ENCODE measurements around the gene LSAMP.
A peak's percentile ranks its signal among the peaks of the same experiment; 100 is the strongest.

The LSAMP gene

DNA sequence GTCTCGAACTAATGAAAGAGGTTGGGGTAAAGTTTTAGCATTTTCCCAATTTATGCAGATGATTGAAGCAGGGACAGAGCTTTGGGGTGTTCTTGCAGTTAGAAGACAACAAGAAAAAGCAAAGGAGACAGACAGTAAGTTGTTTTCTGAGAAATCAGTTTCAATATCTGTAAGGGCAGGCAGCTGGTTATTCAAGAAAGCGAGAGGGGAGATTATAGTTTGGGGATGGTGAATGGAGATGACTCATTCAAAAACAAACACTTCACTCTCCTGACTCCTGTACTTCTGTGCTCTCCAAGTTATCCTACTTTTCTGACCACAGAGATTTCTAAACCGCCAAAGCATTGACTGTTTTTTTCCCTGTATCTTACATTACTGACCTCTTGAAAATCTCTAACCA lies 469.9 kb downstream of the LSAMP start:
- no peak for DNase-seq

DNA sequence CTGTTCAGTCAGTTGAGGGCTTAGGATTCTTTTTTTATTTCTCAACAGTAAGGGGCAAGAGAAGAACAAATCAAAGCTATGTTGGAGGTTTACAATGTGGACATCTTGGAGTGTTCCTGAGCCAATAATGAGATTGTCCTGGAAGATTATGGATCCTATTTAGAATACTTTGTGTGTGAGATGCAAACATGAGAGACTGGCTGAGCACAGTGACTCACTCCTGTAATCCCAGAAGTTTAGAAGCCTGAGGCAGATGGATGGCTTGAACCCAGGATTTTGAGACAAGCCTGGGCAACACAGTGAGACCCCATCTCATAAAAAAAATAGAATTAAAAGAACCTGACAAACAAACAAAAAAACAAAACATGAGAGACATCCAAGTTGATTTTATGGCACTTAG lies 470.3 kb downstream of the LSAMP start:
- DNase-seq: no peak

DNA sequence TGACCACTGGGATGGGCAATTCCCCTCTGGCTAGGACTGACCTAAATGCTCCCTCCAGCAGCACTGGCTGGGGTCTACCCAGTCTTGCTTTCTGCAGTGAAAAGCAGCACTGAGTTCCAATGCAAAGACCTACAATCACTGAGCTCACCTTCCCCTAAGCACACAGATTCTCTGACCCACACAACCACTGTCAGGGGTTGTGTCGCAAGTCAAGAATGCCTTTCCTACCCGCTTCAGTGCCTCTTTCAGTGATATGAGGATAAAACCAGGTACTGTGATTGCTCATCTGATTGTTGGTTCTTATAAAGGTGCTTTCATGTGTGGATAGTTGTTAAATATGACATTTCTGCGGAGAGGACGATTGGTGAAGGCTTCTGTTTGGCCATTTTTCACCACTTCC lies 476.4 kb downstream of the LSAMP start:
- no peak for DNase-seq

DNA sequence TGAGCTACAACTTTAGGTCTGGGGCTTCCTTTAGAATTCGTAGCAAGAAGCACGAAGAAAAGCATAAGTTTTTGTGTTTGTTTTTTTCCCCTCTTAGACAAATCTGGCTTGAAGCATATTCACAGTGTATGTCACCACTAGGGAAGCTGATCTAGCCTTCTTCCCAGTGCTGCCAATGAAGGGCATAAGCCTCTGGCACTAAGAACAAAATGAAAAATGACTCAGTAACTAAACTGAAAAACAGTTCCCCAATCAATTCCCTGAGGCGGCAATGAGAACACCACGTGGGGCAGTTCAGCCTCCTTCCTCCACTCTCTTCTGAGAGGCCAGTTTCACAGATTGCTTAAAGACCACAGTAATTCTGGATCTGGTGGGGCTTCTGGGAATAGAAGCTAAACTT lies 483.9 kb downstream of the LSAMP start:
- peak in 7 of 58 donors; percentile 0 to 36 (median 3) for DNase-seq

DNA sequence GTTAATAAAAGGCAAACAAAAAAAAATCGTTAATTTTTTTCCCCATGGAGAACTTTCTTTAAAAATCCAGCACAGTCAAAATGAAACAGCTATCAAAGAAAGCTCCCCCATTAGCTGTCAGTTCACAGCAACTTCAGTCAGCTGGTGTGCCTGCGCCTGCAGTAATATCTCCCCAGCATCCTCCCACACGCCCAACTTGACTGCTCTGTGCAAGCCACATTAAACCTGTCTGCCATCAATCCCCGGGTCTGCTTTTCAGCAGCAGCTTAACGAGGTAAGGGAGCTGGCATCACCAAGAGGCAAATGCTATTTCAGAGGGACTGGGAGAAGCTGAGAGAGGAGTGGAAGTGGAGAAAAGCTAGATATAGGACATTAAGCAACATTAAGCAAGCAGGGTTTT lies 484.5 kb downstream of the LSAMP start:
- peak in 37 of 58 donors; percentile 1 to 53 (median 22) for DNase-seq

DNA sequence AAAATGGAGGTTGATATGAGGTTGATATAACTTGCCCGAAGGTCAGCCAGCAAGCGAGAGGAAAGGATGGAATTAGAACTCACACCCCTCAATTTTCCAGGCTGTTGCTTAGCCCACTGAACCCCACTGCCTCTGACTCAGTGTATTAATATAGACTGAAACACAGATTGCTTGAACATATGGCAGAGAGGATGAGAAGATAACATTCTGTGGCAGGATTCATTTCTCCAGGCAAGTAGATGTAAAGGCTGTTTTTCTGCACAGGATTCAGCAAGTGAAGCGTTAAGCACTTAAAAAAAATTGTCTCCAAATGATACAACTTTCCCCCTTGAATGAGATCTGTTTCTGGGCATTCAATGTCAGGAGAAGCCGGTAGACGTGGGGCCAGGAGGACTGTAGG lies 486.8 kb downstream of the LSAMP start:
- DNase-seq: peak in 2 of 58 donors; percentile 7 to 25

DNA sequence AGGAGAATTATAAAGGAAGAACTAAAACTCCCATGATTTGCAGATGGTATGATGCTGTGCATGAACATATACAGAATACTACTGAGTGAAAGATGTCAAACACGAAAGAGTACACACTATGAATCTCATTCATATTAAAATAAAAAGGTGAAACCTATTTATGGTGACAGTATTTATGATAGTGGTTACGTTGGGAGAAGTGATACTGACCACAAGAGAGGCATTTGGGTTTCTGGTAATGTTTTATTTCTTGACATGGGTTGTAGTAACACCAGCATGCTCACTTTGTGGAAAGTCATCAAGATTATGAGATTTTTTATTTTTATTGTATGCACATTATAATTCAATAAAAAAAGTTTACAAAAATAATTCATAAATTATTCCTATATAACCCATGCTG lies 498.0 kb downstream of the LSAMP start:
- no peak for DNase-seq

DNA sequence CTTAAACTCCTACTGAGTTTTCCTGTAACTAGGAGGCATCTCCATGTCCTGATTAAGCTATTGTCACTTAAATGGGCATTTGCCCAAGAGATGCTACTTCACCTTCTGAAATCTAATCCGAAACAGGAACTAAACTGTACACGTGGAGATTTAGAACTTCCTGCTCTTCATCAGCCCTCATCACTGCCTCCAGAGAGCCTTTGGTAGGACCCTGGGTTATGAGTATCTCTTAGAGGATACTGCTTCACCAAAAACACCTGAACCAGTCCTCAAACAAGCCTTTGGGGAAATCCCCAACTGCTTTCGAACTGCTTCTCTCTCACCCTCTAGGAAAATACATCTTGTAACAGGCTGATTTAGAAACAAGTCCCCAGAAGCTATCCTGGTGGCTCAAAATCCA lies 501.7 kb downstream of the LSAMP start:
- no peak for DNase-seq

DNA sequence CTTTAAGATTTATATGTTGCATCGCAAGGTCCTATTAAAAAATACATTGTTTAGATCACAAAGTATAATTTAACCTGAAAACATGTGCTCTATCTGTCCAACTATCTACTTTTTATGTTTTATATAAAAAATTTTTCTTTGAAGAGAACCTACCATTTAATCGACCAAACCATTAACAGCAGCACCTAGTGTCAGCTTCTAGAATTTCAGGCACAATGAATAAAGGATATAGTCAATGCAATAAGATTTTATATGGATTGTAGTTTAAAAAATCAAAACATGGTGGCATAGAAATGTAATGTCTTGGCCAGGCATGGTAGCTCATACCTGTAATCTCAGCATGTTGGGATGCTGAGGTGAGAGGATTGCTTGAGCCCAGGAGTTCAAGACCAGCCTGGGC lies 508.2 kb downstream of the LSAMP start:
- DNase-seq: no peak

DNA sequence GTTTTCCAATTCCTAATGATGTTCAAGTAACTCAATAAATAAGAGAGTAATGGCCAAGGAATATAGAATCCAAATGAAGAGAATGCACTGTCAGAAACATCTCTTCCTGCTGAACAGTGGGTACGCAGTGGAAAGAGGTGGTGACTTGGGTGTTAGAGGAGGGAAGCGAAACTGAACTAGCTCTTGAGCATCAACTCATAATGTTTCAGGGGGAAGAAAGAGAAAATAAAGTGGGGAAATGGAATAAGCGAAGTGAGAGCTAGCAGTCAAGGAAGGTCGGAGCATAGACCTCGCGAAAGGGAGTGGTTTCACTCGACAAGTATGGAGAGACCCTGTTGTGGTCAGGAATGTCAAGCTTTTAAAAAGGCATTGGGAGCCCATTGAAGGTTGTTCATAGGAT lies 512.5 kb downstream of the LSAMP start:
- DNase-seq: no peak

DNA sequence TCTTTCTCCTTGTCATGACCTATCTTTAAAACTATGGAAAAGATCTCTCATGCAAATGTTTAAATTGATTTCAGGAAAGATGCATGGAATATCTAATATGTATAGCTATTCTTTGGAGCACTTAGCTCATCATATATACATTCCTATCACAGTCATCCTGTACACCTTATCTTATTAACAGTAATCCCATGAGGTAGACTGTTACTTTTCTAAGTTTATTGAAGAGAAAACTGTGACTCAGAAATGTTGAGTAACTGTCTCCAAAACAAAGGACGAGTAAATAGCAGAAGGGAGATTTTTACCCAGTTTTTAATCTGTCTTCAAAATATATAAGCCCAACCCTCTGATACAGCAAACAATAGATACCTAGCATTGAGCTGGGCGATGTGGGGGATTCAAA lies 513.7 kb downstream of the LSAMP start:
- no peak for DNase-seq

DNA sequence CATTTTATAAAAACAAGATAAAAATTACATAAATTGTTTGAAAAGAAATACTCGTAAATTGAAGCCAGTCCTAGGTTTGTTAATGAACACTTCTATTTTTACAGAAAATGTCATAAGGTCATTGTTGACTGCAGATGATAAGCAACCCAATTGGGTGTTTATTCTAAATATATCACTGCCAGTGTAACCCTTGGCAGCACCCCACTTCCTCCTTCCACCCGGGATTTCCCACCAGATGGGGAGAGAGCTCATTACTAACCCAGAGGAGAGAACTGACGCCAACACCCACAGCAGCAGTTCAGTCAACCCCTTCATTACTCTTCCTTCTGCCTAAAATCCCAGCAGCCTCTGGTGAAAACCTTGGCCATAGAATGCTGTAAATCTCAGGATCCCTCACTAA lies 514.4 kb downstream of the LSAMP start:
- DNase-seq: no peak

DNA sequence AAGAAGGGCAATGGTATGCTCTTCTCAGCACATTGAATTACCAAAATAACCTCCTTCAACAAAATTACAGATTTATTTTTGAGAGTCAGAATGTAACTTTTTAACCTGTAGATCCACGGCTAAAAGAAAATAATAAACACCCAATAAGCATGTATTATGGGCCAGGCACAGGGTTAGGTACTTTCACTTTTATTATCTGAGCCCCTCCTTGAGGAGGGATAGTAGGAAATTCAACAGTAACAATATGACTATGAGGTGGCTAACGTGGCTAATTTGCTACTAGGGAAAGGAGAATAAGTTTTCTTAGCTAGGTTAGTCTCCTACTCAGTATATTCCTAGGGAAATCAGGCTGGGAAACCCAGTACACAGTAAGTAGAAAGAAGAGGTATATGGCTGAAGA lies 515.1 kb downstream of the LSAMP start:
- no peak for DNase-seq

DNA sequence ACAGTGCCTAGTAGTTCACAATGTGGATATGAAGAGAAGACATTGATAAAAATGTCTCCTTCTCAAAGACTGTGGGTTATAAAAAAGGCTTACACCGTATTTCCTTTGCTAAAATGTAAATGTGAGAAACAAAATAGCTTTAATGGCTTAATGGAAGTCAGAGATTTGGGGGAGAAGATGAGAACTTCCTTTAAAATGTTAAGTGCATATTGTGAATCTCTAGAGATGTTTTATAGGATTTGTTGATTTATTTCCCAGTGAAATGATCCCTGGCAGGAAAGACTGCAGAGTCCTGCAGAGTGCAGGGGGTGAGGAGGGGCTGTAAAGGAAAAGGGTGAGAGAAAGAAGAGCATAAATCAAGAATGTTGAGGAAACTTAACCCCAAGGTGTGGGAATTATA lies 516.9 kb downstream of the LSAMP start:
- no peak for DNase-seq

DNA sequence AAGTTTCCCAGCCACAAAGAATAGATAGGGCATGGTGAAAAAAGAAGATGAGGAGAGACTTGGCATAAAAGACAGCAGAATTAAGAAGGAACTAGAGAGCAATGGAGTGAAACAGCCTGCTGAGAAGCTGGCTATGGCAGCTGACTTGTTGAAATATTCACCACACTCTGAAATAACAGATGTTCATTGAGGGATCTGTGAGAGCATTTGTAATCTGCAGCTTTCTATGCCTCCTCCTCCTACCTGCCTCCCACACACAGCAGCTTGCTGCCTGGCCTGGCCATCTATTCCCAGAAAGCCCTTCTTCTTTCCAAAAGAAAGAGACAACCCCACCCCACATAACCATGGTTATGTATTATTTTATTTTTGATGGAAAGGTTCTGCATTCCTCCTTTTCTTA lies 518.1 kb downstream of the LSAMP start:
- DNase-seq: peak in 21 of 58 donors; percentile 1 to 60 (median 32)

DNA sequence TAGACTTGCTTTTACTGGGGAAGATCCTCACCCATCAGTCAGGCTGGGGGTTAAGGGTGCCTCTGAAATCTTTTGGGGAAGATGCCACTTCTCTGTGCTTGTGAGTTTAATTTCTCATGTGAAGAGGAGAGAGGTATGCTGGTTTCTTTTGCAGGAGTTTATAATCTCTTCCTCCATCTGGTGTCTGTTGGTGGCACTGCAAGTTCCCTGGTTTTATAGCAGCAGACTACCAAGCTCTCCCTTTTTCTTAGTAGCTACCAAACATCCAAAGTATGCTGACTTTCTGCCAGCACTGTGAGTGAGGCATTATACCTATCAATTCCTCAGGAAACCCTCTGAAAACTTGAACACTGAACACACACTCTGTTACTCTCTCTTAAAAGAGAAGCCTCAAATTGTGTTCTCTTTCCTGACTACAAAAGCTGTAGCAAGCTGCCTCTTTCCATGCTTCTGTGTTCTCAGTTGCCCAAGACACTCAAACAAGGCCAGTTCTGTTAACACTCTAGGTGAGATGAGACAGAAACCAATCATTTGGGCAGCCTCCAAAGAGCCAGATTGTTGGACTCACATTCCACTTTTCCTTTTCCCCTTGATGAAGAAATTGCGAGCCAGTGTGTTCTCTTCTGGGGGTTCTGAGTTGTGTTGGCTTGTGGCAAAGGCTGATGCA lies 522.5 kb downstream of the LSAMP start:
- DNase-seq: peak in 2 of 58 donors; percentile 1 to 20

DNA sequence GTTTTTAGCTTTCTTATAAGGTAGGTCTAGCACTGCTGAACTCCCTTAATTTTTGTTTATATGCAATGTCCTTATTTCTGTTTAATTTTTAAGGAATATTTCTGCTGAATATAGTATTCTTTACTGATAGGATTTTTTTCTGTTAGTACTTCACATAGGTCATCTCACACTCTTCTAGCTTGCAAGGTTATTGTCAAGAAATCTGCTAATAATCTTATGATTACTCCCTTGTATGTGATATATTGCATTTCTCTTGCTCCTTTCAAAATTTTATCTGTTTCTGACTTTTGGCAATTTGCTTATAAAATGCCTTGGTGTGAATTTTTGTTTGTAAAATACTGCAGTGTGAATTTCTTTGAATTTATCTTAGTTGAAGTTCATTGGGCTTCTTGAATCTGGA lies 523.6 kb downstream of the LSAMP start:
- no peak for DNase-seq

DNA sequence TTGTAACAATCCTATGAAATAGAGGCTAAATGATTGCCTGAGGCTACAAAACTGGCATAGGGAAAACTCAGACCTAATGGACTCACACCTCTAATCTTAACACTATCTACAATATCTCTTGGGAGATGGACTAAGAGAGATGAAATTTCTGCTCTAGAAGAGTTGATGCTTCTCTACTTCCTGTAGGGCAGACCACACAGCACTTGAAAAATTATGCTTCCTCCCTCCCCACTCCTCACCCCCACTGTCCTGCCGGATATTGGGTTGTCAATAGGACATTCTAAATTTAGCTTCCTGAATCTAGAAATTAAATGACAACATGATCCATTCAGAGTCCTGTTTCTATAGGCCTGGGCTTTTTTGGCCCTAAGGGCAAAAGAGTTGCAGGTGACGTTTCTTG lies 526.4 kb downstream of the LSAMP start:
- DNase-seq: no peak

DNA sequence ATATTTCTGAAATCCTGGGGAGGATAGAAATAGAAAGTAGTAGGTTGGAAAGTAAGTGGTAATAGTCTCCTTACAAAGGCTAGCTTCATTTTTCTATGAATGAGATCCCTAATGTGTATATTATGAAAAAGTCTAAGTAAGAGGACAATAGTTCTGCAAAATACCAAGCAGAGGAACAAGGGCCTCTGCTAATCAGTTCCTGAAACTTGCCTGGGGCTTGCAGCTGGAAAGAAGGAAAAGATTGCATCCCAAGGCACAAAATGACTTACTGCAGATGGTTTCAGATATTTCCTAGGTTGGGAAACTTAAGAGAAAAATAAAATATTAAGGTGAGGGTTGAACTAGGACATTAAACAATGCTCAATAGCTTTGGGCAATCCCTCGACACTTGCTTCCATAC lies 528.4 kb downstream of the LSAMP start:
- no peak for DNase-seq

DNA sequence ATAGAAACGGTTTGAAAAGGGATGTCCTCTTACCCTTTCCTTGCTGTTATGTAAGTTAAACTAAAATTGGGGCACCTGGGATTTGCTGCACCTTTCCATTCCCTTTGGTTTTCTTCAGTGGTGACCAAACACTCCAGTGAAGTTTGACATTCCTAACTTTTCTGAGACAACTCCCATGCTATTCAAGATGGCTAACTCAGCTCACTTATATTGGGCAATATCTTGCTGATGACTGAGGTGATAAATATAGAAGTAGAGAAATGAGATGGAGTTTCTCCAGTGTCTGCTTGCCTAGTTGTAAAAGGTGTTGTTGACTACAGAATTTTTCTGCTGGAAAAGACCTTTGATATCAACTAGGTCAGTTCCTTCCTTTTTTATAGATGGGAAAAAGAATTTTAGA lies 530.2 kb downstream of the LSAMP start:
- DNase-seq: no peak

DNA sequence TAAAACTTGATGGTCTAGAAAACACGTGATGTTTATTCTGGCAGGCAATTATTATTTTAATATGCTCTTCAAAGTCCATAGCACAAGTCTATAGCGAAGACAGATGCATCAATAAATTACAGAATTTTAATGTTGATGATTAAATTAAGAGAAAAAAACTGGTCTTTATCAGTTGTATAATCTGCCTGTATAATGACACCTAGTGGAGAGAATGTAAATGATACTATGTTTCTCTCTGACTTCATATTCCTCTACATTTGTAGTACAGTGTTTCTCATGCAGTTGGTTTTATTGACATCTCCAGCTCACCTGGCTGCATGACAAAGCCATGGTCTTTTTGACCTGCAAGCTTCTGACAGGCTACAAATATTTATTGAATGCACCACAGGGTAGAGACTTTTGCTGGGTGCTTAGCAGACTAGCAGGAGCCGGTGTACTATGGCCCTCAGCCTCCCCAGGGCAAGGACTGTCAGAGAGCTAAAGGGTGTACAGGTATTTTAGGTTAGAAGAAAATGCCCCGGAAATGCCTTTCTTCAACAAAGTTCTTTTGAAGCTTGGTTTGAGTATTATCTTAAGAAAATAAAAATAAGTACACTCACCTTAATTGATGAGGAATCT lies 532.1 kb downstream of the LSAMP start:
- no peak for DNase-seq

DNA sequence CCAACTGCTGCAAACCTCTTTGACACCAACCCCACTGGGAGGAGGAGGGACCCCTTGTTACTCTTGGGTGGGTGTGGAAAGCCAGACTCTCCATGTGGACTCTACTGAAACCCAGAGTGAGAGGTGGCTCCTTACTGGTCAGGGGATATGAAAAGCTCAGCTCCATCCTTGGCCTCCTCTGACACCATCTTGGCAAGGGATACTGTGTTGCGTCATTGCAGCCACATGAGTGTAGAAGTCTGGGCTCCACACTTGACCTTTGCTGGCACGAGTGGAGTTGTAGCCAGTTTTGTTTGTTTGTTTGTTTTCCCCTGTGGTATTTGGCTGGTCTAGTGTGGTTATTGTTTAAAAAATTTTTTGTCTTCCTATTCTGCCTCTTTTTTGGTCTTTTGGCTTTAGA lies 532.9 kb downstream of the LSAMP start:
- DNase-seq: peak in 5 of 58 donors; percentile 3 to 9 (median 5)

DNA sequence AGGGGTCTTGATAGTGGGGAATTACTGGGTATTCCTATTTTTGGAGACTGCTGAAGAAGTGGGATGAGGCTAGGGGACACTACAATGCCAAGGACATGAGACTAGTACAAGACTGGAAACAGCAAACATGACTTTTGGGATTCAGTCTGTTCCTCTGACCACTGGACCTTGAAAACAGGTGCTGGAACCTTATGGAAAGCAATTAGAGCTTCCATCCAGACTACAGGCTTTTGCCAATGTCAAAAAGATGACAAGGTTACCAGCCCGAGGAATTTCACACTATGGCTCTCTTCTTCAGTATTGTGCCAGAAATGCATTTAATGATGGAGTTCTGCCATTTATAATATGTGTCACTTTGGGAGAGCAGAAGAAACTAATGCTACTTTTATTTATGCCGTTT lies 539.4 kb downstream of the LSAMP start:
- DNase-seq: no peak

DNA sequence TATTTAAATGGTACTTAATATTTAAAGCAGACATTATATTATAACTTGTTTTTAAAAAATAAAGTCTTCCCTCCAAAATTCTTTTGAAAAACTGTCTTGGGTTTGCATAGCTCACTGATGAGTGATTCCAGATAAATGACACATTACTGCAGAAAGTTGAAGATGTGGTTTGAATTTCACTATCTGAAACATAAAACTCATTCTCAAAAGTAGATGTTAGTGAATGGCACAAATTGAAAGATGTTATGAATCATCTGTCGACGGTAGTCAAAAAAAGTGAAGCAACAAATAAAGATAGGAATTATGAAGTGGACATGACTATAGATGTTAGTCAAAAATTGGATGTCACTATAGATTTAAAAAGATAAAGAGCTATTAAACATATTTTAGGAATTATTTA lies 541.4 kb downstream of the LSAMP start:
- no peak for DNase-seq
